HG03565 (cell line): ENCODE data around the gene SBK1.
"Not testable (repeated sequence)": the region's sequence is repeated elsewhere in the genome, so short reads cannot be mapped to it uniquely, and the experiment has no call there.

Experiments
- ATAC-seq: cut with Tn5 transposase; IDR thresholded peaks from one replicate; pipeline ENCODE4 v1.9.1; 2021; ENCODE audit warnings: mild to moderate bottlenecking, moderate library complexity; ENCODE audit not compliant: unreplicated experiment

Gene SBK1

GRCh38 chr16:28291651-28292626 lies at the start of gene SBK1:
SBK1 (plus strand) TSS chr16:28292525; CDS start chr16:28317392, 24,867 bp downstream.
- peak; percentile 86 for ATAC-seq

- ATAC-seq: not testable (repeated sequence)
These were observed 42.8 kb upstream of the SBK1 start for GRCh38 chr16:28249483-28249882.

GRCh38 chr16:28250999-28251398 lies 41.3 kb upstream of the SBK1 start:
- ATAC-seq: no peak

GRCh38 chr16:28254158-28254557 lies 38.2 kb upstream of the SBK1 start:
- no peak for ATAC-seq

GRCh38 chr16:28255838-28256237 lies 36.5 kb upstream of the SBK1 start:
- ATAC-seq: no peak

GRCh38 chr16:28257256-28257655 lies 35.1 kb upstream of the SBK1 start:
- no peak for ATAC-seq

- no peak for ATAC-seq
These were observed 33.8 kb upstream of the SBK1 start for GRCh38 chr16:28258567-28258966.

GRCh38 chr16:28259091-28259780 lies 33.1 kb upstream of the SBK1 start:
- ATAC-seq: no peak

- ATAC-seq: no peak
These were observed 32.6 kb upstream of the SBK1 start for GRCh38 chr16:28259781-28260150.

- no peak for ATAC-seq
These were observed 32.1 kb upstream of the SBK1 start for GRCh38 chr16:28260193-28260592.

- no peak for ATAC-seq
These were observed 30.4 kb upstream of the SBK1 start for GRCh38 chr16:28261942-28262341.

- ATAC-seq: no peak
These were observed 29.0 kb upstream of the SBK1 start for GRCh38 chr16:28263305-28263704.

- no peak for ATAC-seq
These were observed 27.7 kb upstream of the SBK1 start for GRCh38 chr16:28264656-28265055.

GRCh38 chr16:28265822-28266221 lies 26.5 kb upstream of the SBK1 start:
- ATAC-seq: no peak

GRCh38 chr16:28267356-28267755 lies 25.0 kb upstream of the SBK1 start:
- no peak for ATAC-seq

- no peak for ATAC-seq
These were observed 18.8 kb upstream of the SBK1 start for GRCh38 chr16:28273511-28273910.

GRCh38 chr16:28274676-28275075 lies 17.6 kb upstream of the SBK1 start:
- no peak for ATAC-seq

- ATAC-seq: no peak
These were observed 16.0 kb upstream of the SBK1 start for GRCh38 chr16:28276301-28276700.

- no peak for ATAC-seq
These were observed 14.6 kb upstream of the SBK1 start for GRCh38 chr16:28277537-28278388.

GRCh38 chr16:28279006-28279405 lies 13.3 kb upstream of the SBK1 start:
- no peak for ATAC-seq
